ENCODE results near the gene TRIM5. TPM values are rescaled to one million over a fixed set of nuclear protein-coding genes. Genes with fewer than 3 reads are reported as not detected.

TRIM5 gene
- total RNA-seq, 2 donors from 2014 or later = 16.0 to 21.4 TPM

- no peak for TF ChIP-seq CTCF (conservative IDR thresholded peaks at IDR 0.05)
- Histone ChIP-seq H3K4me1 (ENCODE audit: control insufficient read depth, insufficient read depth, low read length) (no peaks in the 10 kb centered on the region), H3K9me3 (ENCODE audit: control insufficient read depth, low read length) (peaks cover 5% of the 10 kb centered on the region), H3K4me3 (ENCODE audit: low read length) (no peak overlapping the region), H3K9ac (ENCODE audit: extremely low read depth, low read length, poor library complexity, severe bottlenecking) (no peak overlapping the region), H3K36me3 (ENCODE audit: control insufficient read depth, insufficient read depth, low read length) (no peaks in the 10 kb centered on the region), H3K27me3 (ENCODE audit: control insufficient read depth, insufficient read depth, low read length, poor library complexity, severe bottlenecking) (no peaks in the 10 kb centered on the region), H3K27ac (ENCODE audit: low read depth, low read length) (peak overlapping the region; percentile 34)
- Mint-ChIP-seq H3K36me3 (ENCODE audit: low read depth) (no peaks in the 10 kb centered on the region), H3K4me1 (peaks cover 14% of the 10 kb centered on the region), H3K9me3 (peaks cover 9% of the 10 kb centered on the region), H3K27me3 (ENCODE audit: insufficient read depth) (no peaks in the 10 kb centered on the region), H3K27ac (no peak overlapping the region), H3K4me3 (no peak overlapping the region)
- 77 to 80% methylated on average over 1 to 5 of the region's 5 CpGs for WGBS, 2 experiments (ENCODE audit: insufficient coverage in 1 of 2, insufficient read length in 1 of 2)
- no peak for DNase-seq
Observed at GRCh38 chr11:5690216-5690615, 5.3 kb upstream of the TRIM5 start.

GRCh38 chr11:5689551-5689983 is 4.7 kb upstream of the TRIM5 start, which contains the start of gene TRIM22:
Gene TRIM22, plus strand, starts transcription at chr11:5689790. Its CDS starts 6,443 bp downstream, at chr11:5696233.
- Histone ChIP-seq H3K9me3 (ENCODE audit: control insufficient read depth, low read length) (peaks cover 5% of the 10 kb centered on the region), H3K36me3 (ENCODE audit: control insufficient read depth, insufficient read depth, low read length) (no peaks in the 10 kb centered on the region), H3K9ac (ENCODE audit: extremely low read depth, low read length, poor library complexity, severe bottlenecking) (no peak within 1 kb of the TSS), H3K4me1 (ENCODE audit: control insufficient read depth, insufficient read depth, low read length) (no peaks in the 10 kb centered on the region), H3K4me3 (ENCODE audit: low read length) (no peak within 1 kb of the TSS), H3K27ac (ENCODE audit: low read depth, low read length) (peak within 1 kb of the TSS; percentile 34), H3K27me3 (ENCODE audit: control insufficient read depth, insufficient read depth, low read length, poor library complexity, severe bottlenecking) (no peaks in the 10 kb centered on the region)
- peaks cover 9% of the 10 kb centered on the region for H3K9me3 Mint-ChIP-seq
- WGBS, 2 experiments (ENCODE audit: insufficient coverage in 1 of 2, insufficient read length in 1 of 2) = 65% methylated on average over 2 of the region's 2 CpGs; no CpG with 5 or more reads in 1 of the 2 experiments
- no peaks in the 10 kb centered on the region for H3K36me3 Mint-ChIP-seq (ENCODE audit: low read depth)
- DNase-seq = peak; percentile 60
- TF ChIP-seq CTCF (conservative IDR thresholded peaks at IDR 0.05) = no peak
- no peak within 1 kb of the TSS for H3K27ac Mint-ChIP-seq
- no peaks in the 10 kb centered on the region for H3K27me3 Mint-ChIP-seq (ENCODE audit: insufficient read depth)
- peaks cover 20% of the 10 kb centered on the region for H3K4me1 Mint-ChIP-seq
- no peak within 1 kb of the TSS for H3K4me3 Mint-ChIP-seq

- Mint-ChIP-seq H3K27me3 (ENCODE audit: insufficient read depth) (no peaks in the 10 kb centered on the region), H3K27ac (no peak overlapping the region), H3K4me3 (no peak overlapping the region), H3K9me3 (peaks cover 14% of the 10 kb centered on the region), H3K36me3 (ENCODE audit: low read depth) (peaks cover 5% of the 10 kb centered on the region), H3K4me1 (peaks cover 29% of the 10 kb centered on the region)
- Histone ChIP-seq H3K9ac (ENCODE audit: extremely low read depth, low read length, poor library complexity, severe bottlenecking) (no peak overlapping the region), H3K4me1 (ENCODE audit: control insufficient read depth, insufficient read depth, low read length) (peaks cover 3% of the 10 kb centered on the region), H3K4me3 (ENCODE audit: low read length) (no peak overlapping the region), H3K9me3 (ENCODE audit: control insufficient read depth, low read length) (peaks cover 5% of the 10 kb centered on the region), H3K27me3 (ENCODE audit: control insufficient read depth, insufficient read depth, low read length, poor library complexity, severe bottlenecking) (no peaks in the 10 kb centered on the region), H3K27ac (ENCODE audit: low read depth, low read length) (no peak overlapping the region), H3K36me3 (ENCODE audit: control insufficient read depth, insufficient read depth, low read length) (no peaks in the 10 kb centered on the region)
- no peak for DNase-seq
- WGBS, 2 experiments (ENCODE audit: insufficient coverage in 1 of 2, insufficient read length in 1 of 2) = 95 to 100% methylated on average over 1 of the region's 1 CpG
- TF ChIP-seq CTCF (conservative IDR thresholded peaks at IDR 0.05) = no peak
Observed at GRCh38 chr11:5688482-5688881, 3.6 kb upstream of the TRIM5 start.
